Mammary epithelial cell (primary cell): ENCODE measurements around the gene JAKMIP1.

Source experiments
- CTCF ChIP-seq, 2 donors: IDR thresholded peaks in 1 of 2; conservative IDR thresholded peaks in 1 of 2; 2 replicates each; pipeline ENCODE4 v1.5.1; 2011 to 2012; ENCODE audit warnings: inconsistent platforms in 2 of 2, low read length in 2 of 2, mild to moderate bottlenecking in 2 of 2, control low read depth in 1 of 2, low read depth in 1 of 2; ENCODE audit not compliant: insufficient read depth in 1 of 2; ENCODE audit errors: extremely low read depth in 1 of 2
- EZH2 ChIP-seq: IDR thresholded peaks from 2 replicates; pipeline ENCODE4 v1.6.1; 2012; ENCODE audit warnings: low read length, inconsistent platforms, borderline replicate concordance

GRCh38 chr4:6105311-6105911, 94.9 kb downstream of the JAKMIP1 start:
- TF ChIP-seq EZH2 = no peak
- TF ChIP-seq CTCF (conservative IDR thresholded peaks at IDR 0.05 in 1 of 2, IDR thresholded peaks at IDR 0.05 in 1 of 2; ENCODE audit: extremely low read depth in 1 of 2, insufficient read depth in 1 of 2, low read depth in 1 of 2, low read length in 2 of 2) = no peak
